Gastrocnemius medialis (tissue), 4 donors: ENCODE data around the gene MIAT.

Experiments used
- CTCF ChIP-seq, 5 experiments: fragments of 450-650 bp in 3 of 5; fragments of 200-600 bp in 2 of 5; sonication (generic) in 2 of 5; IDR thresholded peaks in 4 of 5; conservative IDR thresholded peaks in 1 of 5; 1 replicate in 4 of 5; 2 replicates in 1 of 5; pipeline ENCODE4 v1.5.1; 2016 to 2019; ENCODE audit warnings: antibody characterized with exemption in 5 of 5, mild to moderate bottlenecking in 3 of 5, moderate library complexity in 3 of 5
- POLR2A ChIP-seq, 2 donors: fragments of 450-650 bp; IDR thresholded peaks; one replicate each; pipeline ENCODE4 v1.6.1; 2017; ENCODE audit warnings: antibody characterized with exemption in 2 of 2, mild to moderate bottlenecking in 2 of 2, moderate library complexity in 2 of 2

GRCh38 chr22:26677217-26677616, 19.8 kb downstream of the MIAT start:
- TF ChIP-seq CTCF (IDR thresholded peaks at IDR 0.05 in 4 of 5, conservative IDR thresholded peaks at IDR 0.05 in 1 of 5) (no peak), POLR2A (IDR thresholded peaks at IDR 0.05) (no peak)
